HS-27A (cell line): ENCODE data around the gene TMC4.
"Not testable (repeated sequence)": the region's sequence is repeated elsewhere in the genome, so short reads cannot be mapped to it uniquely, and the experiment has no call there.

ENCODE experiments used
- DNase-seq: peaks from one replicate; pipeline ENCODE4 v3.0.0-alpha.2; 2012; ENCODE audit warnings: low read depth, missing footprints

TMC4 gene

DNA sequence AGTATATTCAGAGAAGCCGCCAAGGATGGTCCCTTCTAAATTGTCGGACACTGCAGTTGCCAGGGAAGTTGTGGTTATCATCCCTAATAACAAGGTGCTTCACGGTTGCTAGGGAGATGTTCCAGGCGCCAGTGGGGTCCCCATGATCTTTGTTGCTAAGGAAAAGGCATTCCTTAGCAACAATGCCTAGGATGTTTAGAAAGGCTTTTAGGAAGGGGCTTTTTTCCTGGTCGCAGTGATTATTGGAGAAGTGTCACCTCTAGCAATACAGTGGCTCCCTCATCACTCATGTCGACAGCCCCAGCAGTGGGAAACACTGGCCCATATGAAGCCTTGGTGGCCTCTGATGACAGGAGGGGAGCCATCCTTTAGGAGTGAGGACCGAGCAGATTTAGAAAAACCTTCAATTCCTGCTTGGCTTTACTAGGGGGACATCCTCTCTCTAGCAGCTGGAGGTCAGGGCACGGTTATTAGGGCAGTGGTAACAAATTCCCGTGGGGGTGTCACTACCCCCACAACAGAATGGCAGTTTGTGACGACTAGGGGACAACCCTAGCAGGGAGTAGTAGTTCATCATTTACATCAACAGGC is 6.4 kb upstream of the TMC4 start:
- no peak for DNase-seq

GRCh38 chr19:54178581-54179261 is 5.8 kb upstream of the TMC4 start:
- DNase-seq: no peak

- DNase-seq: no peak
These were observed 1.2 kb upstream of the TMC4 start for GRCh38 chr19:54173951-54174834.

GRCh38 chr19:54173359-54173699 is 369 bp upstream of the TMC4 start:
- no peak for DNase-seq

GRCh38 chr19:54171736-54172431 is 1.1 kb downstream of the TMC4 start:
- not testable (repeated sequence) for DNase-seq

DNA sequence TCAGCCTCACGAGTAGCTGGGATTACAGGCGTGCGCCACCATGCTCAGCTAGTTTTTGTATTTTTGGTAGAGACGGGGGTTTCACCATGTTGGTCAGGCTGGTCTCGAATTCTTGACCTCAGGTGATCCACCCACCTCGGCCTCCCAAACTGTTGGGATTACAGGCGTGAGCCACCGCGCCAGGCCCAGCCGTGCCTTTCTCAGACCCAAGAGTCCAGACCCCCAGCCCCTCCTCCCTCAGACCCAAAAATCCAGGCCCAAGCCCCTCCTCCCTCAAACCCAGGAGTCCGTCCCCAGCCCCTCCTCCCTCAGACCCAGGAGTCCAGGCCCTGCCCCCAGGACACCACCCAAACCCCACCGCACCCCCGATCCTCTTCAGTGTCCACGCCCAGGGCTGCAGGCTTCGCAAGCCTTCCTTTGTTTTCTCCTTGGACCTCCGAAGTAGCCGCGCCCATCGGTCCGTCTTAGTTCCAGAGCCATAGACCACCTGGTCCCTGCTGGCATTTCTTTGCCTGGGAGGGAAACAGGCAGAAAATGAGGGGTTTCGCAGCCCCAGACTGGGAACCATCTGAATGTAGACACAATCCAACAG is 3.7 kb downstream of the TMC4 start:
- DNase-seq: no peak

DNA sequence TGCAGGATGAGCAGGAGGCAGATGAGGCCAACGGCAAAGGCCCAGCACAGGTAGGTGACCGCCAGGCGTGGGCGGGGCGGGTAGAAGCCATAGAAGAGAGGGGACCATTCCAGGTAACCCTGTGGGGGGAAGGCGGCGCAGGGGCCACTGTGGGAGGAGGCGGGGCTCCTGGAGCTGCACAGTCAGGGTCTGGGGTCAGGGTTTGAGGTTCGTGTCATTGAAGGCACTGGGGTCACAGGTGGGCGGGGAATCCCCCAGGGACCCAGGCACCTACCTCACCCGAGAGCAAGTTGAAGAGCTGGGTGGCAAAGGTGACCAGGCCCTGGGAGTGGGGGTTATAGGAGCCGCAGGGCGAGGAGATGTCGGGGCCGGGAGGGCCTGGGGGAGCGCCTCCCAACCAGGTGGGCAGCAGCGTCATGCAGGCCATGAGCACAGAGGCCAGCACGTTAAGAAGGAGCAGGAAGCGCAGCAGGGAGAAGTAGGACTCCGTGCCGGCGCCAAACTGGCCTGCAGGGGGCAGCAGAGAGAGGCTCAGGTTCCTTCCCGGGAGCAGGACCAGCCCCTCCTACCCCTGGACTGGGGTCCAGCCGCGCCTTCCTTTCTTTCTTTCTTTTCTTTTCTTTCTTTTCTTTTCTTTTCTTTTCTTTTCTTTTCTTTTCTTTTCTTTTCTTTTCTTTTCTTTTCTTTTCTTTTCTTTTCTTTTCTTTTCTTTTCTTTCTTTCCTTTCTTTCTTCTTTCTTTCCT is 4.6 kb downstream of the TMC4 start:
- peak; percentile 57 for DNase-seq

DNA sequence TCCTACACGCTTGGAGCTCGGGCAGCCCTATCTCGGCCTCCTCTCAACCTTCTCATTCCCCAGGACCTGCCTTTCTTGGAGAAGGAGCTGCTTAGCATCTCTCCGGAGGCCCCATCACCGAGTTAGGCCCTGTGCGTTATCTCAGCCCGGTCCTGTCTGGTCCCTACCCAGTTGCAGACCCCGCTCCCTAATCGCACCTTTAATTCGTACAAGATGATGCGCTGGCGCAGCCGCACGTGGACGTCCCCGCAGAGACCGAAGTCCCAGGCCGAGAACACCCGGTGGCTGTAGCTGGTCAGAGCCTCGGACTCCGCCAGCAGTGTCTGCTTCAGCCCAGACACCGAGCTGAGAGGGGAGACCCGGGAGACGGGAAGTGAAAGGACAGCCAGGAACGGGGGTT is 7.7 kb downstream of the TMC4 start:
- DNase-seq: no peak

- DNase-seq: no peak
These were observed 8.4 kb downstream of the TMC4 start for GRCh38 chr19:54164369-54165068.

GRCh38 chr19:54162884-54163283 is 10.1 kb downstream of the TMC4 start:
- DNase-seq: no peak

- no peak for DNase-seq
These were observed 10.6 kb downstream of the TMC4 start for GRCh38 chr19:54162241-54162805.

- DNase-seq: no peak
These were observed 12.1 kb downstream of the TMC4 start for GRCh38 chr19:54160854-54161253.

- DNase-seq: no peak
These were observed 12.7 kb downstream of the TMC4 start for GRCh38 chr19:54160182-54160811.

GRCh38 chr19:54159352-54160181 is 13.4 kb downstream of the TMC4 start, which contains the start of gene LENG1:
TSS of gene LENG1 (minus strand) at chr19:54159721. CDS start at chr19:54159695, 26 bp downstream.
- DNase-seq: peak; percentile 100

DNA sequence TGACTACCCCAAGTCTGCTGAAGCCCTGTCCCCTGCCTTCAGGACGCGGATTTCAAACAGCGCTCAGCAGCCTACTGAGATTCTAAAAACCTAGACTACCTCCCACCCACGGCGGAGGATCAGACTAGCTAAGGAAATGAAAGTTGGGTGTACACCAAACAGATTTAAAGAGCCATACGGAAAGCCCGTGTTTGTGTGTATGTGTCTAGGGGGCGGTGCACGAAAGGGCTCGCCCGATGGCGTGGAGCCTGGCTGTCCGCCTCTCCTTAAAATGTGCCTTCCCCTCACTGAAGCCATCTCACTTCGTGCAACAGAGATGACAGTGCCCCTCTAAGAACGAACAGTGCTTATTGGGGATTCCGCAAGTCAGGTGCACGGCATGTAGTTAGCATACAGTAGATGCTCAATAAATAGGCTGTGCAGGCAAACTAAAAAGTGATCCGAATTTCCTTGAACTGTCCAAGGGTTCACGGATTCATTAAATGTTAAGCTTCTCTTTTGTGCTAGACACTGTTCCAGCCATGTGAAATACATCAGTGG is 14.1 kb downstream of the TMC4 start:
- no peak for DNase-seq

GRCh38 chr19:54156953-54157352 is 16.0 kb downstream of the TMC4 start:
- no peak for DNase-seq

GRCh38 chr19:54156490-54156889 is 16.5 kb downstream of the TMC4 start:
- no peak for DNase-seq

DNA sequence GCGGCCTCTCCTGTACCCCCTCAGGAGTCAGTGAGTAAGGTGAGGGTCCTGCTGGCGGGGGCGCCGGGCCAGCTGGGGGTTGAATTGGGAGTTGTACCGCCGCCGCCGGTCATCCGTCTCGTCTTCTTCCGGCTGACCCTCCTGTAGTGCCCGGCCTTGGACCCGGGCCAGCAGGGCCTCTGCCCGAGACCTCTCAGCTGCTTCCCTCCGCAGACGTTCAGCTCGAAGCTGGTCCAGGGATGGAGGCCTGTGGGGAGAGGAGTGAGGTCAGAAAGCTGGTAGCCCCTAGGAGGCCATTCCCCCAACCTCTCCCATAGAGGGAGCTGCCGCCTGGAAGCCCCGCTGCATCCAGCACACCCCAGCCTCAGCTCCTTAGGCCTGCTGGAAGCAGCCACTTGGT is 17.3 kb downstream of the TMC4 start:
- no peak for DNase-seq
